SK-N-SH (cell line): ENCODE data around the gene RBM20. TPM values are rescaled to one million over a fixed set of nuclear protein-coding genes. Genes with fewer than 3 reads are reported as not detected.
"Not testable (repeated sequence)": the region's sequence is repeated elsewhere in the genome, so short reads cannot be mapped to it uniquely, and the experiment has no call there.

Experiments used
- CTCF ChIA-PET: fragments of 300-600, 350-600 bp; formaldehyde crosslinking; extraction: SDS; loops from one replicate; lab custom pipeline; 2021; lab: Yijun Ruan, JAX
- POLR2A ChIA-PET: fragments of 350-600 bp; sonication (Branson Sonifier 250); formaldehyde crosslinking; extraction: SDS; loops from one replicate; lab custom pipeline; 2020; ENCODE audit warnings: antibody characterized with exemption, inconsistent platforms; lab: Yijun Ruan, JAX
- DNase-seq: peaks from one replicate; pipeline ENCODE4 v3.0.0; 2012
- H2AFZ ChIP-seq: fragments of 200-600 bp; sonication (generic); 2 replicates; pipeline ENCODE4 v1.8.1; 2016; ENCODE audit warnings: antibody characterized with exemption, mild to moderate bottlenecking, low read depth
- H3F3A ChIP-seq: fragments of 200-600 bp; sonication (generic); replicated peaks from 2 replicates; pipeline ENCODE3; 2016; ENCODE audit warnings: antibody characterized with exemption, mild to moderate bottlenecking; ENCODE audit not compliant: insufficient read depth
- H3K27ac ChIP-seq, 2 experiments: fragments of 200-500 bp in 1 of 2; fragments of 200-600 bp in 1 of 2; sonication (Bioruptor generic) in 1 of 2; sonication (generic), shearing (Covaris generic) in 1 of 2; 2 replicates each; pipeline versions ENCODE4 v1.5.1 to v1.6.1; 2014 to 2016; ENCODE audit warnings: low read depth in 2 of 2, inconsistent platforms in 1 of 2, low read length in 1 of 2, mild to moderate bottlenecking in 1 of 2, mixed read lengths in 1 of 2
- H3K27me3 ChIP-seq: fragments of 200-600 bp; sonication (generic), shearing (Covaris generic); 2 replicates; pipeline ENCODE4 v1.6.1; 2016; ENCODE audit warnings: mixed run types; ENCODE audit not compliant: insufficient read depth
- H3K36me3 ChIP-seq, 2 experiments: fragments of 200-500 bp in 1 of 2; fragments of 200-600 bp in 1 of 2; sonication (Bioruptor generic) in 1 of 2; sonication (generic) in 1 of 2; replicated peaks in 1 of 2; 2 replicates each; pipeline versions ENCODE3 to v1.5.1; 2014 to 2016; ENCODE audit warnings: low read length in 1 of 2, mild to moderate bottlenecking in 1 of 2; ENCODE audit not compliant: insufficient read depth in 2 of 2, control insufficient read depth in 1 of 2
- H3K4me1 ChIP-seq, 2 experiments: fragments of 200-500 bp in 1 of 2; fragments of 200-600 bp in 1 of 2; sonication (Bioruptor generic) in 1 of 2; sonication (generic), shearing (Covaris generic) in 1 of 2; 2 replicates each; pipeline versions ENCODE4 v1.5.1 to v1.6.1; 2014 to 2016; ENCODE audit warnings: low read depth in 1 of 2, low read length in 1 of 2, mixed run types in 1 of 2; ENCODE audit not compliant: insufficient read depth in 2 of 2, control insufficient read depth in 1 of 2
- H3K4me2 ChIP-seq: fragments of 200-600 bp; sonication (generic), shearing (Covaris generic); 2 replicates; pipeline ENCODE4 v1.6.1; 2017; ENCODE audit warnings: mixed run types
- H3K4me3 ChIP-seq, 2 experiments: fragments of 200-500 bp in 1 of 2; fragments of 200-600 bp in 1 of 2; sonication (Bioruptor generic) in 1 of 2; sonication (generic), shearing (Covaris generic) in 1 of 2; 2 replicates each; pipeline versions ENCODE4 v1.5.1 to v1.8.1; 2014 to 2016; ENCODE audit warnings: low read depth in 2 of 2, inconsistent platforms in 1 of 2, low read length in 1 of 2, mild to moderate bottlenecking in 1 of 2, mixed read lengths in 1 of 2, moderate library complexity in 1 of 2
- H3K79me2 ChIP-seq: fragments of 200-600 bp; sonication (generic); 2 replicates; pipeline ENCODE4 v1.8.1; 2017; ENCODE audit warnings: mild to moderate bottlenecking; ENCODE audit not compliant: insufficient read depth
- H3K9ac ChIP-seq: fragments of 200-600 bp; sonication (generic); 2 replicates; pipeline ENCODE4 v1.6.1; 2017; ENCODE audit warnings: mixed run types
- H3K9me2 ChIP-seq: fragments of 200-600 bp; sonication (generic); 2 replicates; pipeline ENCODE4 v1.6.1; 2017; ENCODE audit warnings: mixed run types
- H3K9me3 ChIP-seq: fragments of 200-600 bp; sonication (generic); 2 replicates; pipeline ENCODE4 v1.6.1; 2017; ENCODE audit warnings: mixed run types, mild to moderate bottlenecking, moderate library complexity
- H4K20me1 ChIP-seq: fragments of 200-600 bp; sonication (generic); 2 replicates; pipeline ENCODE4 v1.6.1; 2017; ENCODE audit warnings: mild to moderate bottlenecking, mixed run types; ENCODE audit not compliant: insufficient read depth
- ELF1 ChIP-seq: IDR thresholded peaks from 2 replicates; pipeline ENCODE4 v1.4.0; 2012
- EP300 ChIP-seq, 2 experiments: IDR thresholded peaks; 2 replicates each; pipeline versions ENCODE4 v1.4.0 to v1.6.1; 2012; ENCODE audit warnings: borderline replicate concordance in 1 of 2, low read depth in 1 of 2, low read length in 1 of 2
- EZH2phosphoT487 ChIP-seq: fragments of 200-600 bp; sonication (generic); IDR thresholded peaks from 2 replicates; pipeline ENCODE4 v1.6.1; 2017; ENCODE audit warnings: low read depth, mixed run types, mild to moderate bottlenecking, antibody characterized with exemption, moderate library complexity, borderline replicate concordance
- FOXJ3 ChIP-seq: sonication (generic); formaldehyde crosslinking; IDR thresholded peaks from 2 replicates; pipeline ENCODE4 v1.5.1; 2020; ENCODE audit warnings: mild to moderate bottlenecking, missing genetic modification reagents
- GABPA ChIP-seq: IDR thresholded peaks from 2 replicates; pipeline ENCODE4 v1.4.0; 2012; ENCODE audit warnings: low read depth, mild to moderate bottlenecking
- JUND ChIP-seq: IDR thresholded peaks from 2 replicates; pipeline ENCODE4 v1.4.0; 2012
- NFIC ChIP-seq: IDR thresholded peaks from 2 replicates; pipeline ENCODE4 v1.4.0; 2012; ENCODE audit warnings: borderline replicate concordance
- NRF1 ChIP-seq: IDR thresholded peaks from 2 replicates; pipeline ENCODE4 v1.6.1; 2012; ENCODE audit warnings: low read depth, mild to moderate bottlenecking, low read length
- POLR2AphosphoS5 ChIP-seq: IDR thresholded peaks from 2 replicates; pipeline ENCODE4 v1.6.1; 2012; ENCODE audit warnings: low read depth, low read length
- RAD21 ChIP-seq: IDR thresholded peaks from 2 replicates; pipeline ENCODE4 v1.6.1; 2012; ENCODE audit warnings: mild to moderate bottlenecking, low read length
- TAF1 ChIP-seq: IDR thresholded peaks from 2 replicates; pipeline ENCODE4 v1.6.1; 2012; ENCODE audit warnings: low read depth, mild to moderate bottlenecking, low read length, moderate library complexity, borderline replicate concordance
- TCF12 ChIP-seq: IDR thresholded peaks from 2 replicates; pipeline ENCODE4 v1.4.0; 2012
- TEAD4 ChIP-seq: IDR thresholded peaks from 2 replicates; pipeline ENCODE4 v1.4.0; 2012; ENCODE audit warnings: mild to moderate bottlenecking, borderline replicate concordance; ENCODE audit not compliant: insufficient read depth
- YY1 ChIP-seq: IDR thresholded peaks from 2 replicates; pipeline ENCODE4 v1.4.0; 2012; ENCODE audit warnings: low read depth, mild to moderate bottlenecking
- WGBS: methylation state at CpG from one replicate; pipeline ENCODE4 v1.1.6; 2017; ENCODE audit warnings: low lambda C conversion rate; 5-methylcytosine and 5-hydroxymethylcytosine counted together
- polyA plus RNA-seq, 3 experiments: library from polyadenylated mRNA; depleted of rRNA; stranded (reverse); fragments of >200 nt; gene quantifications; 2 replicates each; pipeline ENCODE4 v1.2.3, GENCODE V29; 2012
- TF ChIP-seq, protein P1 (sequence below): fragments of 150-350 bp; IDR thresholded peaks from 2 replicates; pipeline ENCODE4 v1.6.1; 2017; ENCODE audit warnings: antibody characterized with exemption, low read length, low read depth, borderline replicate concordance
- TF ChIP-seq, protein P2 (sequence below): IDR thresholded peaks from 2 replicates; pipeline ENCODE4 v1.4.0; 2012; ENCODE audit warnings: low read depth
- TF ChIP-seq, protein P3 (sequence below): IDR thresholded peaks from 2 replicates; pipeline ENCODE4; 2012
- TF ChIP-seq, protein P4 (sequence below): fragments of 150-350 bp; IDR thresholded peaks from 2 replicates; pipeline ENCODE4 v1.6.1; 2016; ENCODE audit warnings: mild to moderate bottlenecking, low read depth, low read length

The RBM20 gene
- polyA plus RNA-seq, 1 of the 3 experiments (the other 2 are of a cell fraction): 0.64 TPM

DNA sequence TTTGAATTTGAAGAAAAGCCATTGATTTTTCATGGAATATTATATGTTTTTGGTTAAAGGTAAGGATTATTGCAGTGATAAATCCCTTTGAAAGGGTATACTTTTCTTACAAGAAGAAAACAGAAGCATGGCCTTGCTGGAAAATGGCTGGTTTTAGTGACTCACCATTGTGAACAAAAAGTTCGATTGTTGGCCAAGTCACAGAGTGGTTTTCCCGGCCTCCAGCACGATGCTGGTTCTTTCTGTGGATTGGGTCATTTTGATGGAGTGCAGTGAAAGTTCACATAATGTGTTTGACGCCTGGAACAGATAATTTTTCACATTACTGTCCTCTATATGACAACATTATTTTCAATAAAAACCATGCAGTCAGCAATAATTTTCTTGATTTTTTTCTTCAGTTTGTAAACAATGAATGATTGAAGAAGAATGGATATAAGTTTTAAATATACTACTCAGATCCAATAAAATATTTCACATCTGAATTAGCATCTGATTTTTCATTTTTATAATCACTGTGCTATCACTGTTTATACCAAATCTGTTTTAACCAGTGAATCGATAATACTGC lies 60.9 kb downstream of the RBM20 start:
- Histone ChIP-seq H3F3A (peaks cover 4% of the 10 kb centered on the region), H3K9ac (no peak overlapping the region), H3K9me2 (no peaks in the 10 kb centered on the region), H3K4me1 (peaks cover 14% of the 10 kb centered on the region in 2 experiments; a peak in 2 of 4 replicates), H3K9me3 (no peaks in the 10 kb centered on the region), H3K27ac (no peak overlapping the region), H3K4me3 (no peak overlapping the region), H2AFZ (no peak overlapping the region), H3K27me3 (no peaks in the 10 kb centered on the region), H3K79me2 (no peaks in the 10 kb centered on the region), H3K4me2 (no peak overlapping the region), H4K20me1 (no peaks in the 10 kb centered on the region), H3K36me3 (no peaks in the 10 kb centered on the region)
- POLR2A ChIA-PET: no interaction called here
- TF ChIP-seq TCF12 (no peak), ELF1 (no peak), YY1 (no peak), NFIC (no peak), GABPA (no peak), TEAD4 (no peak), EP300 (IDR thresholded peaks at IDR 0.05; ENCODE audit: borderline replicate concordance in 1 of 2, low read depth in 1 of 2, low read length in 1 of 2) (no peak), JUND (no peak), EZH2phosphoT487 (no peak), RAD21 (no peak), FOXJ3 (no peak), NRF1 (no peak), TAF1 (no peak), POLR2AphosphoS5 (no peak)
- TF ChIP-seq, protein P1, sequence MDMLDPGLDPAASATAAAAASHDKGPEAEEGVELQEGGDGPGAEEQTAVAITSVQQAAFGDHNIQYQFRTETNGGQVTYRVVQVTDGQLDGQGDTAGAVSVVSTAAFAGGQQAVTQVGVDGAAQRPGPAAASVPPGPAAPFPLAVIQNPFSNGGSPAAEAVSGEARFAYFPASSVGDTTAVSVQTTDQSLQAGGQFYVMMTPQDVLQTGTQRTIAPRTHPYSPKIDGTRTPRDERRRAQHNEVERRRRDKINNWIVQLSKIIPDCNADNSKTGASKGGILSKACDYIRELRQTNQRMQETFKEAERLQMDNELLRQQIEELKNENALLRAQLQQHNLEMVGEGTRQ: no peak
- TF ChIP-seq, protein P2, sequence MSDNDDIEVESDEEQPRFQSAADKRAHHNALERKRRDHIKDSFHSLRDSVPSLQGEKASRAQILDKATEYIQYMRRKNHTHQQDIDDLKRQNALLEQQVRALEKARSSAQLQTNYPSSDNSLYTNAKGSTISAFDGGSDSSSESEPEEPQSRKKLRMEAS: no peak
- TF ChIP-seq, protein P3, sequence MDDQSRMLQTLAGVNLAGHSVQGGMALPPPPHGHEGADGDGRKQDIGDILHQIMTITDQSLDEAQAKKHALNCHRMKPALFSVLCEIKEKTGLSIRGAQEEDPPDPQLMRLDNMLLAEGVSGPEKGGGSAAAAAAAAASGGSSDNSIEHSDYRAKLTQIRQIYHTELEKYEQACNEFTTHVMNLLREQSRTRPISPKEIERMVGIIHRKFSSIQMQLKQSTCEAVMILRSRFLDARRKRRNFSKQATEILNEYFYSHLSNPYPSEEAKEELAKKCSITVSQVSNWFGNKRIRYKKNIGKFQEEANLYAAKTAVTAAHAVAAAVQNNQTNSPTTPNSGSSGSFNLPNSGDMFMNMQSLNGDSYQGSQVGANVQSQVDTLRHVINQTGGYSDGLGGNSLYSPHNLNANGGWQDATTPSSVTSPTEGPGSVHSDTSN: no peak
- TF ChIP-seq, protein P4, sequence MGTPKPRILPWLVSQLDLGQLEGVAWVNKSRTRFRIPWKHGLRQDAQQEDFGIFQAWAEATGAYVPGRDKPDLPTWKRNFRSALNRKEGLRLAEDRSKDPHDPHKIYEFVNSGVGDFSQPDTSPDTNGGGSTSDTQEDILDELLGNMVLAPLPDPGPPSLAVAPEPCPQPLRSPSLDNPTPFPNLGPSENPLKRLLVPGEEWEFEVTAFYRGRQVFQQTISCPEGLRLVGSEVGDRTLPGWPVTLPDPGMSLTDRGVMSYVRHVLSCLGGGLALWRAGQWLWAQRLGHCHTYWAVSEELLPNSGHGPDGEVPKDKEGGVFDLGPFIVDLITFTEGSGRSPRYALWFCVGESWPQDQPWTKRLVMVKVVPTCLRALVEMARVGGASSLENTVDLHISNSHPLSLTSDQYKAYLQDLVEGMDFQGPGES: no peak
- no peak for DNase-seq
- 81% methylated on average over 5 of the region's 5 CpGs for WGBS
- CTCF ChIA-PET: no interaction called here

DNA sequence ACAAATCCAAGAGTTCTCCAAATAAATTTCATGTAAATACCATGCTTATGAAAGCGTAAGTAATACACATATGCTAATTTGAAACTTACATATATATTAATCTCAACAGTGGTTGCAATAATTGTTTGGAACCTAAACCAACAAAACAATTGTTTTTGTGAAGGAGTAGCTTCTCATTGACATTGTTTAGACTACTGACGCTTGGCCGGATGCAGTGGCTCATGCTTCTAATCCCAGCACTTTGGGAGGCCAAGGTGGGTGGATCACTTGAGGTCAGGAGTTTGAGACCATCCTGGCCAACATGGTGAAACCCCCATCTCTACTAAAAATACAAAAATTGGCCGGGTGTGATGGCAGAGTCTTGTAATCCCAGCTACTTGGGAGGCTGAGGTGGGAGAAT lies 61.5 kb downstream of the RBM20 start:
- peaks cover 12 to 14% of the 10 kb centered on the region in 2 experiments; a peak in 2 of 4 replicates for H3K4me1 ChIP-seq

More for the DNA sequence above, 61.5 kb downstream of the RBM20 start:
- H4K20me1 ChIP-seq, DNase-seq, H3K9me2 ChIP-seq, H3F3A ChIP-seq, H3K27ac ChIP-seq, H2AFZ ChIP-seq, H3K9ac ChIP-seq, H3K4me3 ChIP-seq, CTCF ChIA-PET, H3K36me3 ChIP-seq, H3K4me2 ChIP-seq, H3K9me3 ChIP-seq, H3K79me2 ChIP-seq, H3K27me3 ChIP-seq, POLR2A ChIA-PET: not testable (repeated sequence)
- WGBS: 84% methylated on average over 4 of the region's 4 CpGs
